Skeletal muscle tissue (tissue), 4 donors: Measurements from ENCODE around the gene PTPRN2. TPM values are rescaled to one million over a fixed set of nuclear protein-coding genes. Genes with fewer than 3 reads are reported as not detected.
"Not testable (repeated sequence)": the region's sequence is repeated elsewhere in the genome, so short reads cannot be mapped to it uniquely, and the experiment has no call there.

ENCODE experiments used
- H3K27ac ChIP-seq: one replicate; pipeline ENCODE4 v1.7.0; 2013; ENCODE audit warnings: mild to moderate bottlenecking, low read depth, low read length, inconsistent platforms
- H3K27me3 ChIP-seq, 3 donors: one replicate each; pipeline ENCODE4 v1.7.0; 2013; ENCODE audit warnings: low read length in 3 of 3; ENCODE audit not compliant: control insufficient read depth in 3 of 3, insufficient read depth in 3 of 3
- H3K36me3 ChIP-seq, 3 donors: one replicate each; pipeline ENCODE4 v1.7.0; 2013; ENCODE audit warnings: low read length in 3 of 3; ENCODE audit not compliant: control insufficient read depth in 3 of 3, insufficient read depth in 3 of 3
- H3K4me1 ChIP-seq, 3 donors: one replicate each; pipeline ENCODE4 v1.7.0; 2013; ENCODE audit warnings: low read length in 3 of 3, mild to moderate bottlenecking in 3 of 3; ENCODE audit not compliant: control insufficient read depth in 3 of 3, insufficient read depth in 3 of 3
- H3K4me3 ChIP-seq, 3 donors: one replicate each; pipeline ENCODE4 v1.7.0; 2013; ENCODE audit warnings: low read length in 3 of 3
- H3K9ac ChIP-seq, 3 donors: one replicate each; pipeline ENCODE4 v1.7.0; 2013; ENCODE audit warnings: low read length in 3 of 3, mild to moderate bottlenecking in 3 of 3, moderate library complexity in 2 of 3, low read depth in 1 of 3
- H3K9me3 ChIP-seq, 3 donors: one replicate each; pipeline ENCODE4 v1.7.0; 2013; ENCODE audit warnings: low read length in 3 of 3; ENCODE audit not compliant: control insufficient read depth in 3 of 3
- total RNA-seq: library from RNA; depleted of rRNA; stranded (reverse); fragments of >200 nt; gene quantifications from one replicate; pipeline ENCODE4 v1.2.3, GENCODE V29; 2014
- donor health status: Osteomylitis.

Gene PTPRN2
- total RNA-seq, 1 donor from 2014 or later: 1.6 TPM

GRCh38 chr7:158303121-158303520 is 284.5 kb downstream of the PTPRN2 start:
- H3K27me3 ChIP-seq: peaks cover 0 to 3% (median 0%) of the 10 kb centered on the region in 3 donors
- no peak overlapping the region for H3K4me3 ChIP-seq
- H3K4me1 ChIP-seq: no peaks in the 10 kb centered on the region
- no peak overlapping the region for H3K9ac ChIP-seq
- peaks cover 0 to 5% (median 5%) of the 10 kb centered on the region in 3 donors for H3K9me3 ChIP-seq
- no peaks in the 10 kb centered on the region for H3K36me3 ChIP-seq
- H3K27ac ChIP-seq: no peak overlapping the region

GRCh38 chr7:158302274-158303070 is 285.2 kb downstream of the PTPRN2 start:
- Histone ChIP-seq H3K27me3 (peaks cover 0 to 3% (median 0%) of the 10 kb centered on the region in 3 donors), H3K36me3 (no peaks in the 10 kb centered on the region), H3K9me3 (peaks cover 0 to 5% (median 2%) of the 10 kb centered on the region in 3 donors), H3K27ac (no peak overlapping the region), H3K4me3 (no peak overlapping the region), H3K4me1 (no peaks in the 10 kb centered on the region), H3K9ac (no peak overlapping the region)

- Histone ChIP-seq H3K27ac (no peak overlapping the region), H3K4me3 (no peak overlapping the region), H3K9ac (no peak overlapping the region), H3K4me1 (no peaks in the 10 kb centered on the region), H3K27me3 (peaks cover 0 to 3% (median 0%) of the 10 kb centered on the region in 3 donors), H3K36me3 (no peaks in the 10 kb centered on the region), H3K9me3 (peaks cover 0 to 1% (median 0%) of the 10 kb centered on the region in 3 donors)
Measured at GRCh38 chr7:158301207-158301606, 286.4 kb downstream of the PTPRN2 start.

- no peaks in the 10 kb centered on the region for H3K9me3 ChIP-seq
- H3K36me3 ChIP-seq: no peaks in the 10 kb centered on the region
- H3K4me1 ChIP-seq: no peaks in the 10 kb centered on the region
- no peak overlapping the region for H3K27ac ChIP-seq
- H3K9ac ChIP-seq: no peak overlapping the region
- H3K4me3 ChIP-seq: no peak overlapping the region
- peaks cover 0 to 3% (median 0%) of the 10 kb centered on the region in 3 donors for H3K27me3 ChIP-seq
Measured at GRCh38 chr7:158300427-158300826, 287.2 kb downstream of the PTPRN2 start.

- Histone ChIP-seq H3K27ac (no peak overlapping the region), H3K9me3 (peaks cover 0 to under 1% (median 0%) of the 10 kb centered on the region in 3 donors), H3K9ac (no peak overlapping the region), H3K36me3 (no peaks in the 10 kb centered on the region), H3K27me3 (peaks cover 0 to 3% (median 0%) of the 10 kb centered on the region in 3 donors), H3K4me3 (no peak overlapping the region), H3K4me1 (no peaks in the 10 kb centered on the region)
Measured at GRCh38 chr7:158299607-158300006, 288.0 kb downstream of the PTPRN2 start.

GRCh38 chr7:158296798-158297104 is 290.9 kb downstream of the PTPRN2 start:
- Histone ChIP-seq H3K9me3 (peaks cover 0 to 3% (median 2%) of the 10 kb centered on the region in 3 donors), H3K27me3 (peaks cover 0 to 7% (median 0%) of the 10 kb centered on the region in 3 donors), H3K4me3 (no peak overlapping the region), H3K27ac (no peak overlapping the region), H3K9ac (no peak overlapping the region), H3K36me3 (no peaks in the 10 kb centered on the region), H3K4me1 (no peaks in the 10 kb centered on the region)

- Histone ChIP-seq H3K4me1 (no peaks in the 10 kb centered on the region), H3K4me3 (no peak overlapping the region), H3K27ac (no peak overlapping the region), H3K9me3 (peaks cover 0 to 3% (median 2%) of the 10 kb centered on the region in 3 donors), H3K36me3 (no peaks in the 10 kb centered on the region), H3K27me3 (peaks cover 0 to 5% (median 0%) of the 10 kb centered on the region in 3 donors), H3K9ac (no peak overlapping the region)
Measured at GRCh38 chr7:158295966-158296797, 291.4 kb downstream of the PTPRN2 start.

- H3K4me1 ChIP-seq, H3K27ac ChIP-seq, H3K4me3 ChIP-seq, H3K9ac ChIP-seq, H3K36me3 ChIP-seq, H3K27me3 ChIP-seq, H3K9me3 ChIP-seq: not testable (repeated sequence)
Measured at GRCh38 chr7:158294468-158295215, 293.0 kb downstream of the PTPRN2 start.

GRCh38 chr7:158292948-158293347 is 294.7 kb downstream of the PTPRN2 start:
- H3K4me1 ChIP-seq: no peaks in the 10 kb centered on the region
- H3K36me3 ChIP-seq: no peaks in the 10 kb centered on the region
- H3K4me3 ChIP-seq: no peak overlapping the region
- H3K27me3 ChIP-seq: peaks cover 0 to 3% (median 0%) of the 10 kb centered on the region in 3 donors
- H3K27ac ChIP-seq: no peak overlapping the region
- peaks cover 2 to 7% (median 4%) of the 10 kb centered on the region in 3 donors for H3K9me3 ChIP-seq
- H3K9ac ChIP-seq: no peak overlapping the region
